ENCODE results near the gene CRAMP1. TPM values are rescaled to one million over a fixed set of nuclear protein-coding genes. Genes with fewer than 3 reads are reported as not detected.

Gene CRAMP1
- total and polyA plus RNA-seq, 2 donors from 2014 or later: 2.9 to 20.0 TPM

DNA sequence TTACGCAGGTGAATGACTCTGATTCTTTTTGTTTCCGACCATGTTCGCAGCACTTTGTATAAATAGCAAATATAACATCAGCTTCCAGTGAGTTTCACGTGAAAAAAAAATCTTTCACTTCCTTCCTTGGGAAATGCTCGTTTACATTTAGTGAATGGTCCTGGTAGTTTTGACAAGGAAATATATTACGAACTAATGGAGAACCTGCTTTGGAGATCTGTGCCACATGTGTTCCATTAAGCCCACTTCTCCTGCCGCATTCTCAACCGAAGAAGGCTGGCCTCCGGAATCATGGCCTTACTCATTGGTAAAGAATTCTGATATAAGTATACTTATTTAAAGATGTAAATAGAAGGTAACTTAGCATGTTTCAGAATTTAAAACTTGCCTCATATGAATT is 3.6 kb downstream of the CRAMP1 start:
- H3K4me3 ChIP-seq (ENCODE audit: low read length in 3 of 3): peak overlapping the region in 2 of 3 donors; percentile 54 to 67
- no peaks in the 10 kb centered on the region for H3K27me3 ChIP-seq (ENCODE audit: control insufficient read depth, insufficient read depth, low read length)
- H3K9ac ChIP-seq (ENCODE audit: low read length in 3 of 3): peak overlapping the region in 2 of 3 donors; percentile 48 to 50
- DNase-seq (no peak), FAIRE-seq (no peak)
- H3K27ac ChIP-seq (ENCODE audit: low read depth in 2 of 2, low read length in 2 of 2): no peak overlapping the region
- peaks cover 4 to 20% (median 5%) of the 10 kb centered on the region in 3 donors for H3K4me1 ChIP-seq (ENCODE audit: control insufficient read depth in 2 of 3, insufficient read depth in 2 of 3, low read depth in 1 of 3, low read length in 3 of 3)
- peaks cover 8 to 25% (median 10%) of the 10 kb centered on the region in 3 donors for H3K36me3 ChIP-seq (ENCODE audit: control insufficient read depth in 2 of 3, insufficient read depth in 3 of 3, low read length in 3 of 3)
- TF ChIP-seq, protein P1, sequence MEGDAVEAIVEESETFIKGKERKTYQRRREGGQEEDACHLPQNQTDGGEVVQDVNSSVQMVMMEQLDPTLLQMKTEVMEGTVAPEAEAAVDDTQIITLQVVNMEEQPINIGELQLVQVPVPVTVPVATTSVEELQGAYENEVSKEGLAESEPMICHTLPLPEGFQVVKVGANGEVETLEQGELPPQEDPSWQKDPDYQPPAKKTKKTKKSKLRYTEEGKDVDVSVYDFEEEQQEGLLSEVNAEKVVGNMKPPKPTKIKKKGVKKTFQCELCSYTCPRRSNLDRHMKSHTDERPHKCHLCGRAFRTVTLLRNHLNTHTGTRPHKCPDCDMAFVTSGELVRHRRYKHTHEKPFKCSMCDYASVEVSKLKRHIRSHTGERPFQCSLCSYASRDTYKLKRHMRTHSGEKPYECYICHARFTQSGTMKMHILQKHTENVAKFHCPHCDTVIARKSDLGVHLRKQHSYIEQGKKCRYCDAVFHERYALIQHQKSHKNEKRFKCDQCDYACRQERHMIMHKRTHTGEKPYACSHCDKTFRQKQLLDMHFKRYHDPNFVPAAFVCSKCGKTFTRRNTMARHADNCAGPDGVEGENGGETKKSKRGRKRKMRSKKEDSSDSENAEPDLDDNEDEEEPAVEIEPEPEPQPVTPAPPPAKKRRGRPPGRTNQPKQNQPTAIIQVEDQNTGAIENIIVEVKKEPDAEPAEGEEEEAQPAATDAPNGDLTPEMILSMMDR (IDR thresholded peaks at IDR 0.05; ENCODE audit: borderline replicate concordance, extremely low read depth, insufficient read depth): no peak
- intact Hi-C loops (cut with DNase I): no loop called here
- H3K9me3 ChIP-seq (ENCODE audit: control insufficient read depth in 2 of 3, insufficient read depth in 1 of 3, low read length in 3 of 3): no peaks in the 10 kb centered on the region

DNA sequence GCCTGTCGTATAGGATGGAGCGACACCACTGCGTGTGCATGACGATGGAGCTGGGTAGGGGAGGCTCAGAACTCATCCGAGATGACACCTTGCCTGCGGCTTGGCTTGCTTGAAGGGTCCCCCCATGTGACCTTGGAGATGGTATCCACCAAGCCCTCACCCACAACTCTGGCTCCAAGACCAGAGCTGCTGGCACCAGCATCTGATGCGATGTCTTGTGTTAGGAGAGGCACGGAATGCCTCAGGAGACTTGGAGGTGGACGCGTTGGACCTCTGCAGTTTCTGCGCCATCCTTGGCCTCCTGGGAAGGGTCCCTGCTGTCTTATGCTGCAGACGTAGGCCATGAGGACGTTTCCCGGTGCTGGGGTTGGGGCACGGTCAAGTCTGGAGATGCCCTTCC is 7.8 kb downstream of the CRAMP1 start:
- DNase-seq (no peak), FAIRE-seq (no peak)
- no peak overlapping the region for H3K27ac ChIP-seq (ENCODE audit: low read depth in 2 of 2, low read length in 2 of 2)
- H3K4me3 ChIP-seq (ENCODE audit: low read length in 3 of 3): no peak overlapping the region
- peaks cover 0 to 8% (median 5%) of the 10 kb centered on the region in 3 donors for H3K4me1 ChIP-seq (ENCODE audit: control insufficient read depth in 2 of 3, insufficient read depth in 2 of 3, low read depth in 1 of 3, low read length in 3 of 3)
- intact Hi-C loops (cut with DNase I): no loop called here
- H3K27me3 ChIP-seq (ENCODE audit: control insufficient read depth, insufficient read depth, low read length): no peaks in the 10 kb centered on the region
- H3K9ac ChIP-seq (ENCODE audit: low read length in 3 of 3): no peak overlapping the region
- H3K36me3 ChIP-seq (ENCODE audit: control insufficient read depth in 2 of 3, insufficient read depth in 3 of 3, low read length in 3 of 3): peaks cover 8 to 38% (median 10%) of the 10 kb centered on the region in 3 donors
- H3K9me3 ChIP-seq (ENCODE audit: control insufficient read depth in 2 of 3, insufficient read depth in 1 of 3, low read length in 3 of 3): no peaks in the 10 kb centered on the region
- TF ChIP-seq, protein P1 (IDR thresholded peaks at IDR 0.05; ENCODE audit: borderline replicate concordance, extremely low read depth, insufficient read depth): no peak

DNA sequence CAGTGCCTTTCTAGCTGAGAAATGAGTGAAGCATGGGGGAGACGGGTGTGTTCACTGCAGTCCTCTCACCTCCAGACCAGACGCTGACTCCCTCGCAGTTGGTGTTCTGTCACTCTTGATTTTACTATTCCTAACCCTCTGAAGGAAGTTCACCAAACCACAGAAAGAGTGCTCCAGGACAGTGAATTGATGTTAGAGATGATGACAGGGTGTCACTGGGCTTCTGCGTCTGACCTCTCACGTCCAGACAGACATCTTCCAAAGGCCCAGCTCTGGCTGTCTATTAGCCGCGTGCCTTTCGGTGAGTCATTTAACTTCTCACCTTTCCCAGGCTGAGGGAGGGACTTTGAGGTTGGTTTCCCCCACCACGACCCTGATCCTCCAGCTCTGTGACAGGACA is 8.2 kb downstream of the CRAMP1 start:
- H3K27ac ChIP-seq (ENCODE audit: low read depth in 2 of 2, low read length in 2 of 2): no peak overlapping the region
- FAIRE-seq (no peak), DNase-seq (no peak)
- TF ChIP-seq, protein P1 (IDR thresholded peaks at IDR 0.05; ENCODE audit: borderline replicate concordance, extremely low read depth, insufficient read depth): no peak
- H3K9ac ChIP-seq (ENCODE audit: low read length in 3 of 3): no peak overlapping the region
- H3K9me3 ChIP-seq (ENCODE audit: control insufficient read depth in 2 of 3, insufficient read depth in 1 of 3, low read length in 3 of 3): no peaks in the 10 kb centered on the region
- intact Hi-C loops (cut with DNase I): no loop called here
- H3K36me3 ChIP-seq (ENCODE audit: control insufficient read depth in 2 of 3, insufficient read depth in 3 of 3, low read length in 3 of 3): peaks cover 8 to 38% (median 10%) of the 10 kb centered on the region in 3 donors
- H3K4me3 ChIP-seq (ENCODE audit: low read length in 3 of 3): no peak overlapping the region
- H3K27me3 ChIP-seq (ENCODE audit: control insufficient read depth, insufficient read depth, low read length): no peaks in the 10 kb centered on the region
- H3K4me1 ChIP-seq (ENCODE audit: control insufficient read depth in 2 of 3, insufficient read depth in 2 of 3, low read depth in 1 of 3, low read length in 3 of 3): peaks cover 0 to 4% (median 4%) of the 10 kb centered on the region in 3 donors

DNA sequence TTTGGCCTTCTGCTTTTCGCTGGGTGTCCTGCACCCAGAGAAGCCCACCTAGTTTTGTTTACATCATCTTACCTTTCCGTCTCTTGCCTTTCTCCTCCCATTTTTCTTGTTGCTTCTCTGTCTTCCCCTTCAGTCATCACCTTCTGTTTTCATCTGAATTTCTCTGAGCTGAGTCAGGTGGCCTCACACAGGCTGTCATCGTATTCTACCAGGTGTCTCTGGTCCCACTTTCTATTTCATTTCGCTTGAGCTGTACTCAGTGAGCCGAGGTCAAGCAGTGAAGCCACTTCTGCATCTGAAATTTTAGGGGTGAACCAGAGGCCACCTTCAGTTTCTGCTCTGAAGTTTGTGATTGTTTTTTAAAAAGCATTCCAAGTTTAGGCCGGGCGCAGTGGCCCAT is 9.7 kb downstream of the CRAMP1 start:
- Histone ChIP-seq H3K27me3 (ENCODE audit: control insufficient read depth, insufficient read depth, low read length) (no peaks in the 10 kb centered on the region), H3K4me3 (ENCODE audit: low read length in 3 of 3) (no peak overlapping the region), H3K27ac (ENCODE audit: low read depth in 2 of 2, low read length in 2 of 2) (no peak overlapping the region), H3K36me3 (ENCODE audit: control insufficient read depth in 2 of 3, insufficient read depth in 3 of 3, low read length in 3 of 3) (peaks cover 8 to 42% (median 15%) of the 10 kb centered on the region in 3 donors), H3K9ac (ENCODE audit: low read length in 3 of 3) (no peak overlapping the region), H3K4me1 (ENCODE audit: control insufficient read depth in 2 of 3, insufficient read depth in 2 of 3, low read depth in 1 of 3, low read length in 3 of 3) (no peaks in the 10 kb centered on the region), H3K9me3 (ENCODE audit: control insufficient read depth in 2 of 3, insufficient read depth in 1 of 3, low read length in 3 of 3) (no peaks in the 10 kb centered on the region)
- TF ChIP-seq, protein P1 (IDR thresholded peaks at IDR 0.05; ENCODE audit: borderline replicate concordance, extremely low read depth, insufficient read depth): no peak
- no peak for DNase-seq
- no peak for FAIRE-seq
- intact Hi-C loops (cut with DNase I): no loop called here

Data from kidney (tissue), 14 donors.